ENCODE data around the gene EIF3I. TPM values are rescaled to one million over a fixed set of nuclear protein-coding genes. Genes with fewer than 3 reads are reported as not detected.

Gene EIF3I
- total RNA-seq, 3 donors from 2014 or later (not counting 1 experiment from before 2014, with no cell fraction given): 107 to 126 (median 110) TPM

GRCh38 chr1:32231843-32232432 is 9.7 kb downstream of the EIF3I start:
- ATAC-seq (no peak), DNase-seq (no peak)
- Histone ChIP-seq H3K4me3 (ENCODE audit: low read length) (no peak overlapping the region), H3K4me1 (ENCODE audit: control insufficient read depth, insufficient read depth, low read length) (no peaks in the 10 kb centered on the region), H3K9me3 (ENCODE audit: control insufficient read depth, insufficient read depth, low read length) (no peaks in the 10 kb centered on the region), H3K36me3 (ENCODE audit: control insufficient read depth, insufficient read depth, low read length) (peaks cover 38% of the 10 kb centered on the region), H3K27me3 (ENCODE audit: control insufficient read depth, insufficient read depth, low read length) (no peaks in the 10 kb centered on the region), H3K27ac (ENCODE audit: low read length) (no peak overlapping the region)
- no peak for TF ChIP-seq CTCF (IDR thresholded peaks at IDR 0.05)
- Mint-ChIP-seq H3K9me3 (no peaks in the 10 kb centered on the region), H3K27ac (peak overlapping the region; percentile 0 to 19), H3K4me1 (no peaks in the 10 kb centered on the region), H3K36me3 (peaks cover 18% of the 10 kb centered on the region), H3K4me3 (no peak overlapping the region), H3K27me3 (ENCODE audit: low read depth in 2 of 2) (no peaks in the 10 kb centered on the region)
- intact Hi-C loops (cut with micrococcal nuclease): no loop called here
- WGBS (ENCODE audit: insufficient coverage): 88% methylated on average over 5 of the region's 5 CpGs

GRCh38 chr1:32232558-32233304 is 10.5 kb downstream of the EIF3I start:
- intact Hi-C loops (cut with micrococcal nuclease): no loop called here
- Mint-ChIP-seq H3K9me3 (no peaks in the 10 kb centered on the region), H3K27ac (no peak overlapping the region), H3K27me3 (ENCODE audit: low read depth in 2 of 2) (no peaks in the 10 kb centered on the region), H3K36me3 (peaks cover 13% of the 10 kb centered on the region), H3K4me1 (no peaks in the 10 kb centered on the region), H3K4me3 (no peak overlapping the region)
- Histone ChIP-seq H3K4me3 (ENCODE audit: low read length) (no peak overlapping the region), H3K36me3 (ENCODE audit: control insufficient read depth, insufficient read depth, low read length) (peaks cover 31% of the 10 kb centered on the region), H3K9me3 (ENCODE audit: control insufficient read depth, insufficient read depth, low read length) (no peaks in the 10 kb centered on the region), H3K27ac (ENCODE audit: low read length) (no peak overlapping the region), H3K27me3 (ENCODE audit: control insufficient read depth, insufficient read depth, low read length) (no peaks in the 10 kb centered on the region), H3K4me1 (ENCODE audit: control insufficient read depth, insufficient read depth, low read length) (no peaks in the 10 kb centered on the region)
- 97% methylated on average over 7 of the region's 8 CpGs for WGBS (ENCODE audit: insufficient coverage)
- no peak for ATAC-seq
- no peak for DNase-seq
- TF ChIP-seq CTCF (IDR thresholded peaks at IDR 0.05): no peak

GRCh38 chr1:32234792-32235191 is 12.6 kb downstream of the EIF3I start:
- no peak overlapping the region for H3K27ac ChIP-seq (ENCODE audit: low read length)
- H3K4me3 Mint-ChIP-seq: no peak overlapping the region
- H3K4me1 ChIP-seq (ENCODE audit: control insufficient read depth, insufficient read depth, low read length): peaks cover 2% of the 10 kb centered on the region

More at GRCh38 chr1:32234792-32235191, 12.6 kb downstream of the EIF3I start:
- intact Hi-C loops (cut with micrococcal nuclease): no loop called here
- Mint-ChIP-seq H3K4me1 (no peaks in the 10 kb centered on the region), H3K36me3 (no peaks in the 10 kb centered on the region), H3K27me3 (ENCODE audit: low read depth in 2 of 2) (no peaks in the 10 kb centered on the region), H3K9me3 (no peaks in the 10 kb centered on the region), H3K27ac (no peak overlapping the region)
- TF ChIP-seq CTCF (IDR thresholded peaks at IDR 0.05): no peak
- Histone ChIP-seq H3K27me3 (ENCODE audit: control insufficient read depth, insufficient read depth, low read length) (no peaks in the 10 kb centered on the region), H3K9me3 (ENCODE audit: control insufficient read depth, insufficient read depth, low read length) (no peaks in the 10 kb centered on the region), H3K4me3 (ENCODE audit: low read length) (no peak overlapping the region), H3K36me3 (ENCODE audit: control insufficient read depth, insufficient read depth, low read length) (peaks cover 14% of the 10 kb centered on the region)
- ATAC-seq: no peak
- no peak for DNase-seq
- WGBS (ENCODE audit: insufficient coverage): 94% methylated on average over 7 of the region's 7 CpGs

Measured in natural killer cell (primary cell).